Stimulated activated CD4-positive, alpha-beta T cell treated with anti-CD3 and anti-CD28 coated beads, Interleukin-15, amount 100 ng/mL, for 48 hours (primary cell): ENCODE results near the gene RBM12.
"Not testable (repeated sequence)": the region's sequence is repeated elsewhere in the genome, so short reads cannot be mapped to it uniquely, and the experiment has no call there.

Experiments
- DNase-seq, 2 donors: peaks; one replicate each; pipeline ENCODE4 v3.0.0-alpha.2; 2020; ENCODE audit warnings: low read depth in 2 of 2

Gene RBM12

GRCh38 chr20:35664466-35665206 is at the start of gene RBM12, which contains the start of gene CPNE1:
Gene RBM12, minus strand, starts transcription at chr20:35664900. Its CDS starts 9,578 bp downstream, at chr20:35655322.
Gene CPNE1, minus strand, starts transcription at chr20:35664900. Its CDS starts 31,977 bp downstream, at chr20:35632923.
- DNase-seq = peak; percentile 85 to 90

- no peak for DNase-seq
These were observed 49.4 kb upstream of the RBM12 start for GRCh38 chr20:35714127-35714526.

GRCh38 chr20:35713120-35713519 is 48.4 kb upstream of the RBM12 start:
- not testable (repeated sequence) for DNase-seq

GRCh38 chr20:35711588-35712209 is 47.0 kb upstream of the RBM12 start:
- no peak for DNase-seq

- no peak for DNase-seq
These were observed 46.3 kb upstream of the RBM12 start for GRCh38 chr20:35710884-35711587.

- no peak for DNase-seq
These were observed 45.3 kb upstream of the RBM12 start for GRCh38 chr20:35710039-35710438.

GRCh38 chr20:35709259-35709658 is 44.6 kb upstream of the RBM12 start:
- DNase-seq = no peak

GRCh38 chr20:35708502-35708901 is 43.8 kb upstream of the RBM12 start:
- DNase-seq = no peak

- not testable (repeated sequence) for DNase-seq
These were observed 42.2 kb upstream of the RBM12 start for GRCh38 chr20:35706591-35707529.

GRCh38 chr20:35705894-35706293 is 41.2 kb upstream of the RBM12 start:
- DNase-seq = not testable (repeated sequence)

GRCh38 chr20:35704514-35705261 is 40.0 kb upstream of the RBM12 start:
- DNase-seq = no peak

GRCh38 chr20:35702824-35703695 is 38.4 kb upstream of the RBM12 start:
- no peak for DNase-seq

- DNase-seq = no peak
These were observed 37.5 kb upstream of the RBM12 start for GRCh38 chr20:35702051-35702823.

GRCh38 chr20:35700625-35701148 is 36.0 kb upstream of the RBM12 start:
- DNase-seq = no peak

GRCh38 chr20:35699957-35700624 is 35.4 kb upstream of the RBM12 start:
- no peak for DNase-seq

- DNase-seq = peak; percentile 77 to 83
These were observed 34.6 kb upstream of the RBM12 start, which contains the start of the genes NFS1 and ROMO1 for GRCh38 chr20:35699127-35699956. Gene NFS1, minus strand, starts transcription at chr20:35699352. Its CDS starts 64 bp downstream, at chr20:35699288. Gene ROMO1, plus strand, starts transcription at chr20:35699405. Its CDS starts 228 bp downstream, at chr20:35699633.
